Ovary (tissue), 3 donors: ENCODE results near the gene SARM1.

Source experiments
- CTCF ChIP-seq, 3 donors: fragments of 450-650 bp in 2 of 3; fragments of 200-600 bp in 1 of 3; IDR thresholded peaks; one replicate each; pipeline versions ENCODE4 v1.5.1 to v1.8.0; 2016 to 2022; ENCODE audit warnings: antibody characterized with exemption in 3 of 3, mild to moderate bottlenecking in 1 of 3
- POLR2A ChIP-seq: fragments of 450-650 bp; IDR thresholded peaks from one replicate; pipeline ENCODE4 v1.6.1; 2017; ENCODE audit warnings: antibody characterized with exemption, mild to moderate bottlenecking, moderate library complexity
- donor health status: DM: no; HTN: no; CAD: no.

GRCh38 chr17:28392491-28392890 is 21.0 kb downstream of the SARM1 start:
- TF ChIP-seq POLR2A (no peak), CTCF (IDR thresholded peaks at IDR 0.05) (no peak)
